Measurements from ENCODE around the gene FCSK. TPM values are rescaled to one million over a fixed set of nuclear protein-coding genes. Genes with fewer than 3 reads are reported as not detected.
A peak's percentile ranks its signal among the peaks of the same experiment; 100 is the strongest.

The FCSK gene
- total and polyA plus RNA-seq, 2 of the 13 experiments (the other 11 are each of a cell fraction or from before 2014, with no cell fraction given) = 9.1 to 19.2 TPM

DNA sequence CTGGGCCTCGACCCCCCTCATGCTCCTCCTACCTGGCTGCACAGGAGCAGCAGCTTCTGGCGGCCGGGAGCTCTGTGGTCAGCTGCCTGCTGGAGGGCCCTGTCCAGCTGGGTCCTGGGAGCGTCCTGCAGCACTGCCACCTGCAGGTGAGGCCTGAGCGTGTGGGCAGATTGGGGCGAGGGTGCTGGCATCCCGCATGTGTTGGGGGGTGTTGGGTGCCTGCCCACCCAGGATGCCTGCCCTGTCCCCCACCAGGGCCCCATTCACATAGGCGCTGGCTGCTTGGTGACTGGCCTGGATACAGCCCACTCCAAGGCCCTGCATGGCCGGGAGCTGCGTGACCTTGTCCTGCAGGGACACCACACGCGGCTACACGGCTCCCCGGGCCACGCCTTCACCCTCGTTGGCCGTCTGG, 16.5 kb downstream of the FCSK start (continued):
- TF ChIP-seq, protein P1, sequence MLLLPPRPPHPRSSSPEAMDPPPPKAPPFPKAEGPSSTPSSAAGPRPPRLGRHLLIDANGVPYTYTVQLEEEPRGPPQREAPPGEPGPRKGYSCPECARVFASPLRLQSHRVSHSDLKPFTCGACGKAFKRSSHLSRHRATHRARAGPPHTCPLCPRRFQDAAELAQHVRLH (CRISPR knock-in tag; IDR thresholded peaks at IDR 0.05; ENCODE audit: borderline replicate concordance, low read depth) = no peak
- TF ChIP-seq KDM6A (CRISPR knock-in tag; IDR thresholded peaks at IDR 0.05; ENCODE audit: low read depth) (no peak), ZBTB34 (CRISPR knock-in tag; IDR thresholded peaks at IDR 0.05) (no peak), ZNF740 (CRISPR knock-in tag; IDR thresholded peaks at IDR 0.05) (peak; percentile 85), IRF9 (CRISPR knock-in tag; IDR thresholded peaks at IDR 0.05; ENCODE audit: borderline replicate concordance) (0 out of 2 replicates have a peak, but pooled peaks have one; percentile 55), ZNF607 (CRISPR knock-in tag; IDR thresholded peaks at IDR 0.05; ENCODE audit: borderline replicate concordance) (no peak), CHCHD3 (CRISPR knock-in tag; IDR thresholded peaks at IDR 0.05) (no peak), SIX4 (CRISPR knock-in tag; IDR thresholded peaks at IDR 0.05) (no peak), ELF4 (CRISPR knock-in tag; IDR thresholded peaks at IDR 0.05; ENCODE audit: borderline replicate concordance) (no peak), DBP (CRISPR knock-in tag; IDR thresholded peaks at IDR 0.05; ENCODE audit: not compliant biosample characterization) (no peak), ZNF678 (CRISPR knock-in tag; IDR thresholded peaks at IDR 0.05) (no peak), ZMYM4 (CRISPR knock-in tag; IDR thresholded peaks at IDR 0.05) (0 out of 2 replicates have a peak, but pooled peaks have one; percentile 5), ZNF143 (CRISPR knock-in tag; IDR thresholded peaks at IDR 0.05) (no peak; the same call in 1 of the 2 replicates), ZNF530 (CRISPR knock-in tag; IDR thresholded peaks at IDR 0.05; ENCODE audit: low read depth) (no peak), ZNF569 (CRISPR knock-in tag; IDR thresholded peaks at IDR 0.05; ENCODE audit: borderline replicate concordance) (no peak), ZNF34 (CRISPR knock-in tag; IDR thresholded peaks at IDR 0.05; ENCODE audit: borderline replicate concordance) (no peak), ZNF768 (CRISPR knock-in tag; IDR thresholded peaks at IDR 0.05) (no peak), SMC3 (IDR thresholded peaks at IDR 0.05; ENCODE audit: low read length) (peak; percentile 80; the same call in 1 of the 2 replicates), SAP130 (CRISPR knock-in tag; IDR thresholded peaks at IDR 0.05; ENCODE audit: low read depth) (peak; percentile 53), NR2F2 (IDR thresholded peaks at IDR 0.05; ENCODE audit: borderline replicate concordance, low read depth) (no peak), SP4 (CRISPR knock-in tag; IDR thresholded peaks at IDR 0.05) (peak; percentile 26; the same call in 1 of the 2 replicates), PTBP1 (IDR thresholded peaks at IDR 0.05; ENCODE audit: low read depth, low read length, poor library complexity, severe bottlenecking) (no peak)
- TF ChIP-seq, protein P2, sequence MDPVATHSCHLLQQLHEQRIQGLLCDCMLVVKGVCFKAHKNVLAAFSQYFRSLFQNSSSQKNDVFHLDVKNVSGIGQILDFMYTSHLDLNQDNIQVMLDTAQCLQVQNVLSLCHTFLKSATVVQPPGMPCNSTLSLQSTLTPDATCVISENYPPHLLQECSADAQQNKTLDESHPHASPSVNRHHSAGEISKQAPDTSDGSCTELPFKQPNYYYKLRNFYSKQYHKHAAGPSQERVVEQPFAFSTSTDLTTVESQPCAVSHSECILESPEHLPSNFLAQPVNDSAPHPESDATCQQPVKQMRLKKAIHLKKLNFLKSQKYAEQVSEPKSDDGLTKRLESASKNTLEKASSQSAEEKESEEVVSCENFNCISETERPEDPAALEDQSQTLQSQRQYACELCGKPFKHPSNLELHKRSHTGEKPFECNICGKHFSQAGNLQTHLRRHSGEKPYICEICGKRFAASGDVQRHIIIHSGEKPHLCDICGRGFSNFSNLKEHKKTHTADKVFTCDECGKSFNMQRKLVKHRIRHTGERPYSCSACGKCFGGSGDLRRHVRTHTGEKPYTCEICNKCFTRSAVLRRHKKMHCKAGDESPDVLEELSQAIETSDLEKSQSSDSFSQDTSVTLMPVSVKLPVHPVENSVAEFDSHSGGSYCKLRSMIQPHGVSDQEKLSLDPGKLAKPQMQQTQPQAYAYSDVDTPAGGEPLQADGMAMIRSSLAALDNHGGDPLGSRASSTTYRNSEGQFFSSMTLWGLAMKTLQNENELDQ (CRISPR knock-in tag; IDR thresholded peaks at IDR 0.05; ENCODE audit: borderline replicate concordance) = no peak
- TF ChIP-seq, protein P3, sequence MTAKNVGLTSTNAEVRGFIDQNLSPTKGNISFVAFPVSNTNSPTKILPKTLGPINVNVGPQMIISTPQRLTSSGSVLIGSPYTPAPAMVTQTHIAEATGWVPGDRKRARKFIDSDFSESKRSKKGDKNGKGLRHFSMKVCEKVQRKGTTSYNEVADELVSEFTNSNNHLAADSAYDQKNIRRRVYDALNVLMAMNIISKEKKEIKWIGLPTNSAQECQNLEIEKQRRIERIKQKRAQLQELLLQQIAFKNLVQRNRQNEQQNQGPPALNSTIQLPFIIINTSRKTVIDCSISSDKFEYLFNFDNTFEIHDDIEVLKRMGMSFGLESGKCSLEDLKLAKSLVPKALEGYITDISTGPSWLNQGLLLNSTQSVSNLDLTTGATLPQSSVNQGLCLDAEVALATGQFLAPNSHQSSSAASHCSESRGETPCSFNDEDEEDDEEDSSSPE (CRISPR knock-in tag; IDR thresholded peaks at IDR 0.05) = no peak

Data from HepG2 (cell line).